Amygdala (tissue), 56 donors: ENCODE results near the gene C1orf21.
A peak's percentile ranks its signal among the peaks of the same experiment; 100 is the strongest.

Experiments used
- DNase-seq, 56 donors: peaks; one replicate each; lab custom pipeline; 2025; lab: John Stamatoyannopoulos, UW

C1orf21 gene

DNA sequence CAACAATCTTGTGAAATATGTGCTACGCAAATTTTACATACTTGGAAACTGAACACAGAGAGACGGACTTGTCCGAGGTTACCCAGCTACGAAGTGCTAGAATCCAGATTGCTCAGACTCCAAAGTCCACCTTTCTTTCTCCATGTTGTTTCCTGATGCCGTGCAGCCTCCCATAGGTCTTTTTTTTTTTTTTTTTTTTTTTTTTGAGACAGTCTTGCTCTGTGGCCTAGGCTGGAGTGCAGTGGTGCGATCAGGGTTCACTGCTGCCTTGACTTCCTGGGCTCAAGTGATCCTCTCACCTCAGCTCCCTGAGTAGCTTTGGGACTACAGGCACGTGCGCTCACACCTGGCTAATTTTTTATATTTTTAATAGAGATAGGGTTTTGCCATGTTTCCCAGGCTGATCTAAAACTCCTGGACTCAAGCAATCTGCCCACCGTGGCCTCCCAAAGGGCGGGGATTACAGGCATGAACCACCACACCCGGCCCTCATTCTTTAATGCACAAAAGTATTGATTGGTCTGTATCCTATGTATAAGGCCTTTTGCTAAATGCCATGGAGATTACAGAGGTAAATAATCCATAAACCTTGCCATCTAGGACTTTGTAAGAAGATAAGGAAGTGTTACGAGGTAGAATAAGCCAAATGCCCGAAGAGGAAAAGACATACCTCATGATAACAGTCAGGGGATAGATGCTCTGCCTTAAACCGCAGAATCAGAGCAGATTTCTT is 92.8 kb downstream of the C1orf21 start:
- DNase-seq, result no peak

- no peak for DNase-seq
Observed at GRCh38 chr1:184480736-184481135, 93.9 kb downstream of the C1orf21 start.

GRCh38 chr1:184482136-184482535 is 95.3 kb downstream of the C1orf21 start:
- peak in 13 of 56 donors; percentile 7 to 64 (median 23) for DNase-seq

GRCh38 chr1:184483101-184483683 is 96.4 kb downstream of the C1orf21 start:
- no peak for DNase-seq

GRCh38 chr1:184485751-184486723 is 99.2 kb downstream of the C1orf21 start:
- DNase-seq, result no peak

GRCh38 chr1:184486761-184487445 is 100.1 kb downstream of the C1orf21 start:
- DNase-seq, result no peak

- no peak for DNase-seq
Observed at GRCh38 chr1:184487531-184488193, 100.8 kb downstream of the C1orf21 start.

DNA sequence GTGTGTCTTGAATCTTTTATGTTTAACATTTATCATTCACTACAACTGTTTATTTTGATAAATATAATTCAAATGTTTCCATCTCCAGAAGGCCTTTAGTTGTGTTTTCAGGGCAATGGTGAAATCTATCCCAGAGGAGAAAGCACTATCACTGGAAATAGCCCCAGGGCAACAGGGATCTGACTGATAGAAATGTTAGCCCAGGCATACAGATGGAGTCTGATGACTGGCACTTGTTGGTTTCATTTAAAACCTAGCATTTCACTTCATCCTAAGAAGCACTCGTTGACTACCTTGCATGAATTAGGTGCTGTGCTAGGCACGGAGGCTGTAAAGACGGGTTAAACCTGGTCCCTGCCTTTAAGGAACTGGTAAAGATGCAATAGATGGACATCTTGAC is 103.1 kb downstream of the C1orf21 start:
- DNase-seq, result no peak

GRCh38 chr1:184492536-184492935 is 105.7 kb downstream of the C1orf21 start:
- DNase-seq, result no peak

- no peak for DNase-seq
Observed at GRCh38 chr1:184493987-184494388, 107.2 kb downstream of the C1orf21 start.

GRCh38 chr1:184494929-184495328 is 108.1 kb downstream of the C1orf21 start:
- no peak for DNase-seq

- no peak for DNase-seq
Observed at GRCh38 chr1:184497959-184498723, 111.3 kb downstream of the C1orf21 start.

DNA sequence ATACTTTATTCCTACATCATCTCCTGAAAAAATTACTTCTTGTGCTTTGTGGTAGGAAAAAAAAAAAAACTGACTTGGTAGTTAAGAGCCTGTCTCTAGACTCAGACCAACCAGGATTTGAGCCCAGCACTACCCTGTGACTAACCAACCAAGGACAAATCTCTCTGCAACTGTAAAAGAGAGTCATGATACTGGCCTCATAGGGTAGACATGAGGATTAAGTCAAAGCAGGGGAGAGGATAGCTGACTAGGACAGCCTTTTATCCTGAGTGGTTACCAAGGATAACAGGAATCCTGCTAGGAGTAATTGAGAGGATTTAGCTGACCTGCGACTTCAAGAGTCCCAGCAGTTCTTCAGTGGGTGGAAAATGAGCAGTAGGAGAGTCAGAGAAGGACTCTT is 112.8 kb downstream of the C1orf21 start:
- no peak for DNase-seq

- no peak for DNase-seq
Observed at GRCh38 chr1:184502161-184502560, 115.3 kb downstream of the C1orf21 start.

DNA sequence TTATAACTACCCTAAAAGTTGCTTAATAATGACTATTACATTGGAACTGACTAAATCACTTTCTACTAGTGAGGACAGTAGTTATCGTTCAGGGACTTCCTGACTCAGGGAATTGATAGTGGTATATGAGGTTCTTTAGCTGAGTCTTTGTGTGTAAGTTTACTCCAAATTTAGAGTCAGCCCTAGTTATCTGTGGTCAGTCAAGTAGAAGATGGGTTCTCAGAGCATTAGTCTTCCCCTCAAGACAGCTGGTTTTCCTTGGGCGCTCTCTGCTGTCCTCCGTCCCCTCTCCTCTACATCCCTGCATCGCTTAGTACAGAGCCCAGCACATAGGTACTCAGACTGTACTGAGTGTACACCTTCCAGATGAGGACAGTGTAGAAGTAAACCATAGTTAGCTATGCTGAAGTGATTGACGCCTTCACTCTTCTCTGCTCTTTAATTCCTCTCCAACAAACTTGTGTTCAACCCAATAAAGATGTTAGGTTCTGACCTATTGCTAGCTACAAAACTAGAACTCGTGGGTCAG is 116.5 kb downstream of the C1orf21 start:
- DNase-seq, result no peak

- no peak for DNase-seq
Observed at GRCh38 chr1:184504040-184504954, 117.5 kb downstream of the C1orf21 start.

DNA sequence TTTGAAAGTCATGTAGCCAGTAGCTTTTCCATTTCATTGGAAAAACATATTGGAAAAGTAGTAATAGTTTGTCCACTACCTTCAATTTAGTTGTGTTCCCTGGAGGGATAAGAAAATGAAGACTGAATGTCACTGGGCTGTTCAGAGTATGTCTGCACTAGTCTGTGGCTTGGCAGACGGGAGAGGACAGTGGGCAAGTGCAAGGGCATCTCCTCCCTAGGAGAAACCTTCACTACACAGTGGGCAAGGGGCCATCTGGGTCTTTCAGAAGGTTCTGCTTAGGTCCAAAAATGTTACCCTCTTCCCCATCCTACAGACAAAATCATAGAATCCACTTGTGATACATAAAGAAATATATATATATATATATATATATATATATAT is 118.1 kb downstream of the C1orf21 start:
- DNase-seq, result no peak

GRCh38 chr1:184506481-184506880 is 119.7 kb downstream of the C1orf21 start:
- DNase-seq, result no peak
